BE2C (cell line): ENCODE data around the gene RELL1.

Experiments used
- DNase-seq: peaks from one replicate; pipeline ENCODE4 v3.0.0-alpha.2; 2020
- H3K27me3 ChIP-seq: fragments of 250-450 bp; sonication (Bioruptor Pico); 2 replicates; pipeline ENCODE4 v1.5.1; 2020; ENCODE audit warnings: mild to moderate bottlenecking
- H3K36me3 ChIP-seq: fragments of 250-450 bp; sonication (Bioruptor Pico); 2 replicates; pipeline ENCODE4 v1.5.1; 2020; ENCODE audit warnings: mild to moderate bottlenecking
- H3K4me1 ChIP-seq: fragments of 250-450 bp; sonication (Bioruptor Pico); 2 replicates; pipeline ENCODE4 v1.5.1; 2020
- H3K4me3 ChIP-seq: 2 replicates; pipeline ENCODE4 v1.5.1; 2011; ENCODE audit warnings: low read depth, low read length
- H3K9me3 ChIP-seq: fragments of 250-450 bp; sonication (Bioruptor Pico); 2 replicates; pipeline ENCODE4 v1.5.1; 2020
- CTCF ChIP-seq: IDR thresholded peaks from 2 replicates; pipeline ENCODE4 v1.5.1; 2012; ENCODE audit warnings: mild to moderate bottlenecking, low read depth, low read length

RELL1 gene

GRCh38 chr4:37721995-37722638 lies 35.9 kb upstream of the RELL1 start:
- no peaks in the 10 kb centered on the region; the same call in 1 of the 2 replicates for H3K4me1 ChIP-seq
- H3K27me3 ChIP-seq: no peaks in the 10 kb centered on the region
- no peaks in the 10 kb centered on the region for H3K9me3 ChIP-seq
- no peak for TF ChIP-seq CTCF
- H3K36me3 ChIP-seq: no peaks in the 10 kb centered on the region
- no peak overlapping the region for H3K4me3 ChIP-seq
- no peak for DNase-seq

GRCh38 chr4:37719021-37719420 lies 32.8 kb upstream of the RELL1 start:
- no peak for TF ChIP-seq CTCF
- no peaks in the 10 kb centered on the region for H3K27me3 ChIP-seq
- no peaks in the 10 kb centered on the region for H3K36me3 ChIP-seq
- no peaks in the 10 kb centered on the region for H3K9me3 ChIP-seq
- peaks cover 2% of the 10 kb centered on the region; the same call in 1 of the 2 replicates for H3K4me1 ChIP-seq
- H3K4me3 ChIP-seq: no peak overlapping the region
- DNase-seq: no peak

GRCh38 chr4:37717576-37717975 lies 31.4 kb upstream of the RELL1 start:
- no peak for TF ChIP-seq CTCF
- no peak overlapping the region for H3K4me3 ChIP-seq
- no peak for DNase-seq
- H3K36me3 ChIP-seq: no peaks in the 10 kb centered on the region
- no peaks in the 10 kb centered on the region for H3K27me3 ChIP-seq
- no peaks in the 10 kb centered on the region for H3K9me3 ChIP-seq
- peaks cover 2% of the 10 kb centered on the region; the same call in 1 of the 2 replicates for H3K4me1 ChIP-seq

GRCh38 chr4:37715889-37716402 lies 29.8 kb upstream of the RELL1 start:
- Histone ChIP-seq H3K4me1 (peaks cover 2% of the 10 kb centered on the region; the same call in 1 of the 2 replicates), H3K27me3 (no peaks in the 10 kb centered on the region), H3K36me3 (no peaks in the 10 kb centered on the region), H3K9me3 (no peaks in the 10 kb centered on the region), H3K4me3 (no peak overlapping the region)
- peak; percentile 48 for DNase-seq
- no peak for TF ChIP-seq CTCF

GRCh38 chr4:37710491-37710890 lies 24.3 kb upstream of the RELL1 start:
- H3K36me3 ChIP-seq: no peaks in the 10 kb centered on the region
- H3K27me3 ChIP-seq: no peaks in the 10 kb centered on the region
- no peaks in the 10 kb centered on the region for H3K9me3 ChIP-seq
- TF ChIP-seq CTCF: no peak
- H3K4me3 ChIP-seq: no peak overlapping the region
- DNase-seq: no peak
- H3K4me1 ChIP-seq: no peaks in the 10 kb centered on the region

- H3K36me3 ChIP-seq: no peaks in the 10 kb centered on the region
- no peak for DNase-seq
- H3K27me3 ChIP-seq: no peaks in the 10 kb centered on the region
- H3K4me3 ChIP-seq: no peak overlapping the region
- H3K9me3 ChIP-seq: no peaks in the 10 kb centered on the region
- TF ChIP-seq CTCF: no peak
- no peaks in the 10 kb centered on the region for H3K4me1 ChIP-seq
Observed at GRCh38 chr4:37706032-37706431, 19.9 kb upstream of the RELL1 start.
